ENCODE data around the gene KL. TPM values are rescaled to one million over a fixed set of nuclear protein-coding genes. Genes with fewer than 3 reads are reported as not detected.

Gene KL
- polyA plus RNA-seq, 1 of the 3 experiments (the other 2 are of a cell fraction): 0.02 TPM

DNA sequence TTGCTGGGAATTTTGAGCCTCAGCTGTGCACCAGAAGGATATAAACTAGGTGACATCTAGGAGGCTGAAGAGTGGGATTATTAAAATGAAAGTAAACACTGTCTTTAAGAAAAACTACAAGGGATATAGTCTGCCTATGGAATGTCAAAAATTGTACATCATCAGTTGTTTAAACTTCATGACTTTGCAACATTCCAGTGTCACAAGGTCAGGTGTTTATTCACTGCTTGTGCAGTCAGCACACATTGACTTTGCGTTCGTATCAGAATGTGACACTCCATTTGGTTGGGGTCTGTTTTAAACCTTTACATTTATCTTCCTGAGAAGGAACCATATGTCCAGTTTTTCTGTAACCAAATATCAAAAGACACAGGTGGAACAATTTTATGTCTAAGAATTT lies 85.6 kb downstream of the KL start:
- ChIA-PET CTCF (no interaction called here), POLR2A (no interaction called here)
- Histone ChIP-seq H3K4me2 (no peak overlapping the region), H3K79me2 (ENCODE audit: insufficient read depth) (no peaks in the 10 kb centered on the region), H3K9me3 (no peaks in the 10 kb centered on the region), H4K20me1 (ENCODE audit: insufficient read depth) (no peaks in the 10 kb centered on the region), H3F3A (replicated peaks; ENCODE audit: insufficient read depth) (no peaks in the 10 kb centered on the region), H3K27ac (ENCODE audit: low read depth in 2 of 2, low read length in 1 of 2) (no peak overlapping the region), H3K9ac (no peak overlapping the region), H2AFZ (ENCODE audit: low read depth) (no peak overlapping the region), H3K27me3 (ENCODE audit: insufficient read depth) (no peaks in the 10 kb centered on the region), H3K4me1 (ENCODE audit: control insufficient read depth in 1 of 2, insufficient read depth in 2 of 2, low read depth in 1 of 2, low read length in 1 of 2) (no peaks in the 10 kb centered on the region), H3K36me3 (replicated peaks in 1 of 2; ENCODE audit: control insufficient read depth in 1 of 2, insufficient read depth in 2 of 2, low read length in 1 of 2) (peaks cover 15 to 18% of the 10 kb centered on the region in 2 experiments), H3K9me2 (no peaks in the 10 kb centered on the region), H3K4me3 (ENCODE audit: low read depth in 2 of 2, low read length in 1 of 2) (no peak overlapping the region)
- no peak for DNase-seq
- 92% methylated on average over 2 of the region's 2 CpGs for WGBS (ENCODE audit: low lambda C conversion rate)
- TF ChIP-seq FOXM1 (IDR thresholded peaks at IDR 0.05; ENCODE audit: low read depth): no peak
- no peak for TF ChIP-seq RAD21 (IDR thresholded peaks at IDR 0.05; ENCODE audit: low read length)

DNA sequence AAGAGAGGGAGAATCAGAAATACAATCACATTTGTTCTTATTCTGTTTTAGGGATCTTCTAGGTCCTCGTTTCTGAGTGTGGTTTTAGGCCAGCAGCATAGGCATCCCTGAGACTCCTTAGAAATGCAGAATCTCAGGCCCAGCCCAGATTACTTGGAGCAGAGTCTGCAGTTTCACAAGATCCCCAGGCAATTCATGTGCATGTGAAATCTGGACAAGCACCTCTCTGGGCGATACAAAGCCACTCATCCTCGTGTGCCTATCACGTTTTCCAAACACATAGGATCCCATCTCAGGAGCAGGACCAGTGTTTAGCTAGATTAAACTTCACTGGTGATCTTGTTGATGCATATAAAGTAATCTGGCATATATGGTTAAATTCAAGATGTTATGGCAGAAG lies 87.2 kb downstream of the KL start:
- no peaks in the 10 kb centered on the region for H3K27me3 ChIP-seq (ENCODE audit: insufficient read depth)
- POLR2A ChIA-PET: no interaction called here
- TF ChIP-seq FOSL2 (IDR thresholded peaks at IDR 0.05; ENCODE audit: borderline replicate concordance, low read depth): no peak
- TF ChIP-seq, protein P1, sequence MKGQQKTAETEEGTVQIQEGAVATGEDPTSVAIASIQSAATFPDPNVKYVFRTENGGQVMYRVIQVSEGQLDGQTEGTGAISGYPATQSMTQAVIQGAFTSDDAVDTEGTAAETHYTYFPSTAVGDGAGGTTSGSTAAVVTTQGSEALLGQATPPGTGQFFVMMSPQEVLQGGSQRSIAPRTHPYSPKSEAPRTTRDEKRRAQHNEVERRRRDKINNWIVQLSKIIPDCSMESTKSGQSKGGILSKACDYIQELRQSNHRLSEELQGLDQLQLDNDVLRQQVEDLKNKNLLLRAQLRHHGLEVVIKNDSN (IDR thresholded peaks at IDR 0.05; ENCODE audit: borderline replicate concordance, low read depth): no peak
- TF ChIP-seq, protein P2, sequence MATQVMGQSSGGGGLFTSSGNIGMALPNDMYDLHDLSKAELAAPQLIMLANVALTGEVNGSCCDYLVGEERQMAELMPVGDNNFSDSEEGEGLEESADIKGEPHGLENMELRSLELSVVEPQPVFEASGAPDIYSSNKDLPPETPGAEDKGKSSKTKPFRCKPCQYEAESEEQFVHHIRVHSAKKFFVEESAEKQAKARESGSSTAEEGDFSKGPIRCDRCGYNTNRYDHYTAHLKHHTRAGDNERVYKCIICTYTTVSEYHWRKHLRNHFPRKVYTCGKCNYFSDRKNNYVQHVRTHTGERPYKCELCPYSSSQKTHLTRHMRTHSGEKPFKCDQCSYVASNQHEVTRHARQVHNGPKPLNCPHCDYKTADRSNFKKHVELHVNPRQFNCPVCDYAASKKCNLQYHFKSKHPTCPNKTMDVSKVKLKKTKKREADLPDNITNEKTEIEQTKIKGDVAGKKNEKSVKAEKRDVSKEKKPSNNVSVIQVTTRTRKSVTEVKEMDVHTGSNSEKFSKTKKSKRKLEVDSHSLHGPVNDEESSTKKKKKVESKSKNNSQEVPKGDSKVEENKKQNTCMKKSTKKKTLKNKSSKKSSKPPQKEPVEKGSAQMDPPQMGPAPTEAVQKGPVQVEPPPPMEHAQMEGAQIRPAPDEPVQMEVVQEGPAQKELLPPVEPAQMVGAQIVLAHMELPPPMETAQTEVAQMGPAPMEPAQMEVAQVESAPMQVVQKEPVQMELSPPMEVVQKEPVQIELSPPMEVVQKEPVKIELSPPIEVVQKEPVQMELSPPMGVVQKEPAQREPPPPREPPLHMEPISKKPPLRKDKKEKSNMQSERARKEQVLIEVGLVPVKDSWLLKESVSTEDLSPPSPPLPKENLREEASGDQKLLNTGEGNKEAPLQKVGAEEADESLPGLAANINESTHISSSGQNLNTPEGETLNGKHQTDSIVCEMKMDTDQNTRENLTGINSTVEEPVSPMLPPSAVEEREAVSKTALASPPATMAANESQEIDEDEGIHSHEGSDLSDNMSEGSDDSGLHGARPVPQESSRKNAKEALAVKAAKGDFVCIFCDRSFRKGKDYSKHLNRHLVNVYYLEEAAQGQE (IDR thresholded peaks at IDR 0.05; ENCODE audit: low read depth, low read length): no peak
- no peak for TF ChIP-seq SMC3 (IDR thresholded peaks at IDR 0.05; ENCODE audit: low read depth, low read length)
- no peak for TF ChIP-seq JUND (IDR thresholded peaks at IDR 0.05)
- TF ChIP-seq, protein P3, sequence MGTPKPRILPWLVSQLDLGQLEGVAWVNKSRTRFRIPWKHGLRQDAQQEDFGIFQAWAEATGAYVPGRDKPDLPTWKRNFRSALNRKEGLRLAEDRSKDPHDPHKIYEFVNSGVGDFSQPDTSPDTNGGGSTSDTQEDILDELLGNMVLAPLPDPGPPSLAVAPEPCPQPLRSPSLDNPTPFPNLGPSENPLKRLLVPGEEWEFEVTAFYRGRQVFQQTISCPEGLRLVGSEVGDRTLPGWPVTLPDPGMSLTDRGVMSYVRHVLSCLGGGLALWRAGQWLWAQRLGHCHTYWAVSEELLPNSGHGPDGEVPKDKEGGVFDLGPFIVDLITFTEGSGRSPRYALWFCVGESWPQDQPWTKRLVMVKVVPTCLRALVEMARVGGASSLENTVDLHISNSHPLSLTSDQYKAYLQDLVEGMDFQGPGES (IDR thresholded peaks at IDR 0.05; ENCODE audit: low read depth, low read length): no peak
- no peak for TF ChIP-seq YY1 (IDR thresholded peaks at IDR 0.05; ENCODE audit: low read depth)
- TF ChIP-seq RCOR1 (IDR thresholded peaks at IDR 0.05; ENCODE audit: low read length): no peak
- TF ChIP-seq EZH2phosphoT487 (IDR thresholded peaks at IDR 0.05; ENCODE audit: borderline replicate concordance, low read depth): no peak
- TF ChIP-seq TCF12 (IDR thresholded peaks at IDR 0.05): no peak
- TF ChIP-seq MXI1 (IDR thresholded peaks at IDR 0.05; ENCODE audit: low read depth, low read length): no peak
- CTCF ChIA-PET: no interaction called here
- H3K36me3 ChIP-seq (replicated peaks in 1 of 2; ENCODE audit: control insufficient read depth in 1 of 2, insufficient read depth in 2 of 2, low read length in 1 of 2): peaks cover 14 to 25% of the 10 kb centered on the region in 2 experiments
- no peaks in the 10 kb centered on the region for H3K9me2 ChIP-seq
- no peaks in the 10 kb centered on the region for H4K20me1 ChIP-seq (ENCODE audit: insufficient read depth)
- no peak for DNase-seq
- no peak overlapping the region for H3K9ac ChIP-seq
- no peaks in the 10 kb centered on the region for H3K79me2 ChIP-seq (ENCODE audit: insufficient read depth)
- H2AFZ ChIP-seq (ENCODE audit: low read depth): no peak overlapping the region
- H3K27ac ChIP-seq (ENCODE audit: low read depth in 2 of 2, low read length in 1 of 2): no peak overlapping the region
- H3F3A ChIP-seq (replicated peaks; ENCODE audit: insufficient read depth): no peaks in the 10 kb centered on the region
- 94% methylated on average over 4 of the region's 4 CpGs for WGBS (ENCODE audit: low lambda C conversion rate)
- no peak overlapping the region for H3K4me3 ChIP-seq (ENCODE audit: low read depth in 2 of 2, low read length in 1 of 2)
- no peaks in the 10 kb centered on the region for H3K9me3 ChIP-seq
- no peak overlapping the region for H3K4me2 ChIP-seq
- peaks cover 0 to 1% of the 10 kb centered on the region in 2 experiments; a peak in 1 of 4 replicates for H3K4me1 ChIP-seq (ENCODE audit: control insufficient read depth in 1 of 2, insufficient read depth in 2 of 2, low read depth in 1 of 2, low read length in 1 of 2)

All from SK-N-SH (cell line).